Stimulated activated naive CD8-positive, alpha-beta T cell treated with anti-CD3 and anti-CD28 coated beads, Interleukin-15, Interleukin-2, amounts not matched to agents 100 ng/mL and 50 ng/mL, for 24 hours (primary cell): ENCODE results near the gene GRIN3B.
"Not testable (repeated sequence)": the region's sequence is repeated elsewhere in the genome, so short reads cannot be mapped to it uniquely, and the experiment has no call there.

Source experiments
- H3K27ac Mint-ChIP-seq: one replicate; pipeline ENCODE4 v1.8.0; 2021; ENCODE audit warnings: mild to moderate bottlenecking, mixed read lengths
- H3K27me3 Mint-ChIP-seq: one replicate; pipeline ENCODE4 v1.8.0; 2021; ENCODE audit warnings: mixed read lengths
- H3K36me3 Mint-ChIP-seq: one replicate; pipeline ENCODE4 v1.8.0; 2021; ENCODE audit warnings: low read depth, mixed read lengths
- H3K4me1 Mint-ChIP-seq: one replicate; pipeline ENCODE4 v1.8.0; 2021; ENCODE audit warnings: low read depth, mixed read lengths
- H3K4me3 Mint-ChIP-seq: one replicate; pipeline ENCODE4 v1.8.0; 2021; ENCODE audit warnings: mild to moderate bottlenecking, mixed read lengths
- H3K9me3 Mint-ChIP-seq: one replicate; pipeline ENCODE4 v1.8.0; 2021; ENCODE audit warnings: mixed read lengths

The GRIN3B gene

GRCh38 chr19:1000095-1000494 is at the start of gene GRIN3B:
GRIN3B (plus strand) TSS chr19:1000419; CDS start chr19:1000438, 19 bp downstream.
- H3K4me1 Mint-ChIP-seq: peaks cover 15% of the 10 kb centered on the region
- peaks cover 28% of the 10 kb centered on the region for H3K27me3 Mint-ChIP-seq
- no peak within 1 kb of the TSS for H3K4me3 Mint-ChIP-seq
- H3K36me3 Mint-ChIP-seq: peaks cover 4% of the 10 kb centered on the region
- H3K27ac Mint-ChIP-seq: no peak within 1 kb of the TSS
- no peaks in the 10 kb centered on the region for H3K9me3 Mint-ChIP-seq

DNA sequence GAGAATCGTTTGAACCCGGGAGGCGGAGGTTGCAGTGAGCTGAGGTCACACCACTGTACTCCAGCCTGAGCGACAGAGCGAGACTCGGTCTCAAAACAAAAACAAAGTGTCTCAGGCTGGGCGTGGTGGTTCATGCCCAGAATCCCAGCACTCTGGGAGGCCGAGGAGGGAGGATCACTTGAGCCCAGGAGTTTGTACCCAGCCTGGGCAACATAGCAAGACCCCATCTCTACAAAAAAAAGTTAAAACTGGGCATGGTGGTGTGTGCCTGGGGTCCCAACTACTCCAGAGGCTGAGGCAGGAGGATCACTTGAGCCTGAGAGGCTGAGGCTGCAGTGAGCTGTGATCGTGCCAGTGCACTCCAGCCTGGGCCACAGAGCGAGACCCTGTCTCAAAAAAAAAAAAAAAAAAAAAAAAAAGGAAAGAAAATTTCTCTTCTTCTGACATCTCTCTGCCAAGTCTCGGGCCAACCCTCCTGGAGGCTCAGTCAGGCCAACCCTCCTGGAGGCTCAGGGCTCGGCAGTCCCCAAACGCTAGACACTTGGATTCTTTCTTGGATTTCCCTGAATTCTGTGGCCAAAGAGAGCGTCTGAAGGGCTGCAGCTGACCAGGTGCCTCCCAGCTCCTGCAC is 48.1 kb upstream of the GRIN3B start:
- Mint-ChIP-seq H3K36me3 (no peaks in the 10 kb centered on the region), H3K9me3 (no peaks in the 10 kb centered on the region), H3K4me1 (no peaks in the 10 kb centered on the region), H3K27me3 (no peaks in the 10 kb centered on the region), H3K4me3 (no peak overlapping the region), H3K27ac (no peak overlapping the region)

DNA sequence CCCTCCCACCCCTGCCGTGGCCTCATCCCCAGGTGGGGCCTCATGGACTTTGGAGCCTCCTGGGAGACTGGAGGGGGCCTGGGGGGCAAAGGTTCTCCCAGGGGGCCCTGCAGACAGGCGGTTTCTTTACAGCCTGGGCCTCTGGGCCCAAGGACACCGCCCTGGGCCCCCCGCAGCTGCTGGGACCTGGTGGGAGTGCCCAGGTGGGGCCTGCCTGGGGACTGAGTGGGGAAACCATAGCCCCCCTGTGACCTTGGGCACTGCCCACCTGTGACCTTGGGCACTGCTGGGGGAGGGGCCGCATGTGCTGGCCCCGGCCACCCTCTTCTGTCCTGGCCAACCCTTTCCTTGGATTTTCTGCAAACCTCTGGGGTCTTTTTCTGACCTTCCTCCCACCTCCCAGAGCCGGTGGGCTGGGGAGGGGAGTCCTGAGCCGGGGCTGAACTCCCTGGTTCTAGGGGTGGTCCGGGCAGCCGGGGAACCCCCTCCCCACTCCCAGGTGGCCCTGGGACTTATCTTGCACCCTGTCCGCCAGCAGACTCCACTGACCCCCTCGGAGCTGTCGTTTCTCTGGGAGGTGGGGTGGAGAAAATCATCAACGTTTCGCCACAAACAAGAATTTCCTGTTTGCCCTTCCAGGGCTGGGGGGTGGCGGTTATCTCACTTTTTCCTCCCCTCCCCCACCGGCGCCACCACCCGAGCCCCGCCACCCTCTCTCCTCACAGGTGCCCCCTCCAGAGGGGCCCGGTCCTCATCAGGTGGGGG is 47.4 kb upstream of the GRIN3B start:
- Mint-ChIP-seq H3K4me1 (no peaks in the 10 kb centered on the region), H3K9me3 (no peaks in the 10 kb centered on the region), H3K27me3 (no peaks in the 10 kb centered on the region), H3K36me3 (no peaks in the 10 kb centered on the region), H3K27ac (no peak overlapping the region), H3K4me3 (no peak overlapping the region)

- Mint-ChIP-seq H3K4me3 (no peak overlapping the region), H3K36me3 (no peaks in the 10 kb centered on the region), H3K9me3 (no peaks in the 10 kb centered on the region), H3K27ac (no peak overlapping the region), H3K27me3 (no peaks in the 10 kb centered on the region), H3K4me1 (peaks cover under 1% of the 10 kb centered on the region)
These were observed 46.6 kb upstream of the GRIN3B start for GRCh38 chr19:953445-954271.

DNA sequence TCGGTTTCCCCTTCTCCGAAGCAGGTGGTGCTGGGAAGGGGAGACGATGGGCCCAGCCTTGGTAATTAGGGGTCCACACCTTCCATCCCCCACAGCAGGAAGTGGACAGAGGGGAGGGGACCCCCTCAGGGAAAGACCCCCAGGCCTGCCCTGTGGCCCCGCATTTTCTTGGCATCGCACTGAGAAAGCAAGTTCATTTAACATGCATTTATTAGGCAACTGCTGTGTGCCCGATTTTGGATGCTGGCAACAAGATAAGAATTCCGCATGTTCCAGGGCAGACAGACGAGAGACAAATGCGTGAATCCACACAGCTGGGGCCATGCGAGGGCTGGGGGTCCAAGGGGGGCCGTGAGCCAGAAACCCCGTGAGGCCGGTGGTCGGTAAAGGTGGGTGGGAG is 45.9 kb upstream of the GRIN3B start:
- Mint-ChIP-seq H3K4me1 (peaks cover 4% of the 10 kb centered on the region), H3K27ac (no peak overlapping the region), H3K9me3 (no peaks in the 10 kb centered on the region), H3K4me3 (no peak overlapping the region), H3K27me3 (no peaks in the 10 kb centered on the region), H3K36me3 (no peaks in the 10 kb centered on the region)

GRCh38 chr19:954672-955494 is 45.3 kb upstream of the GRIN3B start:
- no peak overlapping the region for H3K27ac Mint-ChIP-seq
- H3K9me3 Mint-ChIP-seq: no peaks in the 10 kb centered on the region

GRCh38 chr19:955803-956765 is 44.1 kb upstream of the GRIN3B start:
- H3K4me3 Mint-ChIP-seq: no peak overlapping the region
- H3K36me3 Mint-ChIP-seq: no peaks in the 10 kb centered on the region
- no peak overlapping the region for H3K27ac Mint-ChIP-seq
- no peaks in the 10 kb centered on the region for H3K9me3 Mint-ChIP-seq
- H3K4me1 Mint-ChIP-seq: peaks cover 4% of the 10 kb centered on the region
- H3K27me3 Mint-ChIP-seq: no peaks in the 10 kb centered on the region

More at GRCh38 chr19:954672-955494, 45.3 kb upstream of the GRIN3B start:
- peaks cover 4% of the 10 kb centered on the region for H3K4me1 Mint-ChIP-seq
- no peak overlapping the region for H3K4me3 Mint-ChIP-seq
- H3K27me3 Mint-ChIP-seq: no peaks in the 10 kb centered on the region
- H3K36me3 Mint-ChIP-seq: no peaks in the 10 kb centered on the region

- Mint-ChIP-seq H3K4me3 (no peak overlapping the region), H3K27ac (no peak overlapping the region), H3K27me3 (no peaks in the 10 kb centered on the region), H3K4me1 (peaks cover 4% of the 10 kb centered on the region), H3K36me3 (no peaks in the 10 kb centered on the region), H3K9me3 (no peaks in the 10 kb centered on the region)
These were observed 43.3 kb upstream of the GRIN3B start for GRCh38 chr19:956766-957440.

GRCh38 chr19:957578-957977 is 42.6 kb upstream of the GRIN3B start:
- not testable (repeated sequence) for H3K36me3 Mint-ChIP-seq, H3K9me3 Mint-ChIP-seq, H3K4me3 Mint-ChIP-seq

GRCh38 chr19:958967-959855 is 41.0 kb upstream of the GRIN3B start:
- H3K4me3 Mint-ChIP-seq: peak overlapping the region; percentile 15
- no peaks in the 10 kb centered on the region for H3K9me3 Mint-ChIP-seq
- peaks cover 4% of the 10 kb centered on the region for H3K4me1 Mint-ChIP-seq
- no peaks in the 10 kb centered on the region for H3K27me3 Mint-ChIP-seq
- no peak overlapping the region for H3K27ac Mint-ChIP-seq
- no peaks in the 10 kb centered on the region for H3K36me3 Mint-ChIP-seq

More at GRCh38 chr19:957578-957977, 42.6 kb upstream of the GRIN3B start:
- H3K27ac Mint-ChIP-seq, H3K27me3 Mint-ChIP-seq, H3K4me1 Mint-ChIP-seq: not testable (repeated sequence)

DNA sequence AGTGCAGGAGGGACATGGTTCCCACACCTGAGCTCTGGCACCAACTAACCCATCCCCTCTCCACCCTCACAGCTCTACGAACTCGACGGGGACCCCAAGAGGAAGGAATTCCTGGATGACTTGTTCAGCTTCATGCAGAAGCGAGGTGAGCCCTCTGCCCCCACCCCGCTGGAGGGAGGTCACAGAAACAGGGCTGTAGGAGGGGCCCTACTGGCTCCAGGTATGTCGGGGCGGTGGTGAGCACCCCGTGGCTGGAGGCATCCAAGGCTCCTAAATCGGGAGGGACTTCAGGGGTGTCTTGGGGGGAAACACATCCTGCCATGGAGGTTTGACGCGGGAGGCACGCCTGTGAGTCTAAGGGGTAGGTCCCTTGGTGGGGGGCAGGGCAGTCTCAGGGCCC is 40.2 kb upstream of the GRIN3B start:
- Mint-ChIP-seq H3K4me3 (no peak overlapping the region), H3K9me3 (no peaks in the 10 kb centered on the region), H3K4me1 (peaks cover 4% of the 10 kb centered on the region), H3K36me3 (peaks cover 1% of the 10 kb centered on the region), H3K27me3 (no peaks in the 10 kb centered on the region), H3K27ac (no peak overlapping the region)

DNA sequence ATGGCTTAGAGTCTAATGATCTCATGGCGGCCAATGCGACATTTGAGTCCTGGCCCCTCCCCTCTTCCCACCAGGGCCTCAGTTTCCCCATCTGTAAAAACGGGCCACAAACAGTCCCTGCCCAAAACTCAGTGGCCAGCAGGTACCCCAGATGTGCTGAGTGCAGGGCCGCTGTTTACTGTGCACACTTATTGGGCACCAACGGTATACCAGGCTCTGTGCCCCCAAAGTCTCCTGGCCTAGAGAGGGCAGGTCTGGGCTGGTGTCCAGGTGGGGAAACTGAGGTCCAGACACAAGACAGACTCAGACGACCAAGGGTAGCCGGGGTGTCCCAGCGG is 39.6 kb upstream of the GRIN3B start:
- Mint-ChIP-seq H3K27me3 (no peaks in the 10 kb centered on the region), H3K36me3 (peaks cover 4% of the 10 kb centered on the region), H3K27ac (no peak overlapping the region), H3K4me3 (no peak overlapping the region), H3K4me1 (peaks cover 4% of the 10 kb centered on the region), H3K9me3 (no peaks in the 10 kb centered on the region)
